ELF-1 (cell line): ENCODE measurements around the gene PTPRCAP.

Experiments
- DNase-seq: peaks from one replicate; pipeline ENCODE4 v3.0.0-alpha.2; 2016; ENCODE audit warnings: low read depth, low spot score

PTPRCAP gene

GRCh38 chr11:67441098-67441563 is 3.6 kb upstream of the PTPRCAP start:
- no peak for DNase-seq

- DNase-seq = no peak
These were observed 3.0 kb upstream of the PTPRCAP start for GRCh38 chr11:67440229-67441097.

GRCh38 chr11:67439321-67440228 is 2.1 kb upstream of the PTPRCAP start:
- no peak for DNase-seq

GRCh38 chr11:67438158-67438902 is 848 bp upstream of the PTPRCAP start:
- DNase-seq = peak; percentile 67

GRCh38 chr11:67437809-67438157 is 301 bp upstream of the PTPRCAP start:
- no peak for DNase-seq

- peak; percentile 92 for DNase-seq
These were observed 912 bp downstream of the PTPRCAP start for GRCh38 chr11:67436459-67437081.

- DNase-seq = no peak
These were observed 1.6 kb downstream of the PTPRCAP start for GRCh38 chr11:67435727-67436458.

GRCh38 chr11:67435031-67435726 is 2.3 kb downstream of the PTPRCAP start:
- DNase-seq = no peak

- no peak for DNase-seq
These were observed 3.0 kb downstream of the PTPRCAP start for GRCh38 chr11:67434395-67434881.

GRCh38 chr11:67433536-67434394 is 3.7 kb downstream of the PTPRCAP start:
- no peak for DNase-seq

GRCh38 chr11:67432655-67433349 is 4.7 kb downstream of the PTPRCAP start:
- DNase-seq = no peak

- DNase-seq = no peak
These were observed 5.9 kb downstream of the PTPRCAP start for GRCh38 chr11:67431346-67432249.

- no peak for DNase-seq
These were observed 7.8 kb downstream of the PTPRCAP start for GRCh38 chr11:67429722-67430121.

- DNase-seq = no peak
These were observed 8.3 kb downstream of the PTPRCAP start for GRCh38 chr11:67429038-67429668.

GRCh38 chr11:67428052-67429001 is 9.2 kb downstream of the PTPRCAP start, which contains the start of gene RPS6KB2:
RPS6KB2 (plus strand) TSS chr11:67428494; CDS start chr11:67428546, 52 bp downstream.
- DNase-seq = peak; percentile 99
